ENCODE results near the gene NIPSNAP2.

DNA sequence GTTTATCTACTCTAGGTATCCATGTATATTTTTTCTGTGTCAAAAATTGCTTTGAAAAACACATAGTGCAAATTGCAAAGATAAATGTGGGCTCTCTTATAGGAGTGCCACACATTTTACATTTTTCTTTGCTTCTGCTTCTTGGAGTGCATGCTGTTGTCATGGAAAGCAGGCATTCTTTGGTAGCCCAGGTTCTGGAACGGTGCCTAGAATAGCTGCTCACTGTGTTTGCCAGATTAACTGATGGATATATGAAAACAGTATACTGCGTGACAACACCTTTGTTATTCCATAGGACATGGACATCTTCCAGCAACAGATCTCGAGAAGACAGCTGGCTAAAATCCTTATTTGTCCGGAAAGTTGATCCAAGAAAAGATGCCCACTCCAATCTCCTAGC lies 13.4 kb downstream of the NIPSNAP2 start:
- TF ChIP-seq EP300 (IDR thresholded peaks at IDR 0.05; ENCODE audit: borderline replicate concordance in 1 of 2, low read depth in 1 of 2, low read length in 1 of 2) (no peak), SIN3A (IDR thresholded peaks at IDR 0.05; ENCODE audit: borderline replicate concordance, low read depth, low read length) (no peak), JUND (IDR thresholded peaks at IDR 0.05) (no peak), NFIC (IDR thresholded peaks at IDR 0.05; ENCODE audit: borderline replicate concordance) (peak; percentile 17; the same call in 1 of the 2 replicates), EZH2phosphoT487 (IDR thresholded peaks at IDR 0.05; ENCODE audit: borderline replicate concordance, low read depth) (no peak), TCF12 (IDR thresholded peaks at IDR 0.05) (no peak)
- TF ChIP-seq, protein P1, sequence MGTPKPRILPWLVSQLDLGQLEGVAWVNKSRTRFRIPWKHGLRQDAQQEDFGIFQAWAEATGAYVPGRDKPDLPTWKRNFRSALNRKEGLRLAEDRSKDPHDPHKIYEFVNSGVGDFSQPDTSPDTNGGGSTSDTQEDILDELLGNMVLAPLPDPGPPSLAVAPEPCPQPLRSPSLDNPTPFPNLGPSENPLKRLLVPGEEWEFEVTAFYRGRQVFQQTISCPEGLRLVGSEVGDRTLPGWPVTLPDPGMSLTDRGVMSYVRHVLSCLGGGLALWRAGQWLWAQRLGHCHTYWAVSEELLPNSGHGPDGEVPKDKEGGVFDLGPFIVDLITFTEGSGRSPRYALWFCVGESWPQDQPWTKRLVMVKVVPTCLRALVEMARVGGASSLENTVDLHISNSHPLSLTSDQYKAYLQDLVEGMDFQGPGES (IDR thresholded peaks at IDR 0.05; ENCODE audit: low read depth, low read length), result no peak
- TF ChIP-seq, protein P2, sequence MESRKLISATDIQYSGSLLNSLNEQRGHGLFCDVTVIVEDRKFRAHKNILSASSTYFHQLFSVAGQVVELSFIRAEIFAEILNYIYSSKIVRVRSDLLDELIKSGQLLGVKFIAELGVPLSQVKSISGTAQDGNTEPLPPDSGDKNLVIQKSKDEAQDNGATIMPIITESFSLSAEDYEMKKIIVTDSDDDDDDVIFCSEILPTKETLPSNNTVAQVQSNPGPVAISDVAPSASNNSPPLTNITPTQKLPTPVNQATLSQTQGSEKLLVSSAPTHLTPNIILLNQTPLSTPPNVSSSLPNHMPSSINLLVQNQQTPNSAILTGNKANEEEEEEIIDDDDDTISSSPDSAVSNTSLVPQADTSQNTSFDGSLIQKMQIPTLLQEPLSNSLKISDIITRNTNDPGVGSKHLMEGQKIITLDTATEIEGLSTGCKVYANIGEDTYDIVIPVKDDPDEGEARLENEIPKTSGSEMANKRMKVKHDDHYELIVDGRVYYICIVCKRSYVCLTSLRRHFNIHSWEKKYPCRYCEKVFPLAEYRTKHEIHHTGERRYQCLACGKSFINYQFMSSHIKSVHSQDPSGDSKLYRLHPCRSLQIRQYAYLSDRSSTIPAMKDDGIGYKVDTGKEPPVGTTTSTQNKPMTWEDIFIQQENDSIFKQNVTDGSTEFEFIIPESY (IDR thresholded peaks at IDR 0.05; ENCODE audit: borderline replicate concordance, low read depth), result no peak
- TF ChIP-seq, protein P3, sequence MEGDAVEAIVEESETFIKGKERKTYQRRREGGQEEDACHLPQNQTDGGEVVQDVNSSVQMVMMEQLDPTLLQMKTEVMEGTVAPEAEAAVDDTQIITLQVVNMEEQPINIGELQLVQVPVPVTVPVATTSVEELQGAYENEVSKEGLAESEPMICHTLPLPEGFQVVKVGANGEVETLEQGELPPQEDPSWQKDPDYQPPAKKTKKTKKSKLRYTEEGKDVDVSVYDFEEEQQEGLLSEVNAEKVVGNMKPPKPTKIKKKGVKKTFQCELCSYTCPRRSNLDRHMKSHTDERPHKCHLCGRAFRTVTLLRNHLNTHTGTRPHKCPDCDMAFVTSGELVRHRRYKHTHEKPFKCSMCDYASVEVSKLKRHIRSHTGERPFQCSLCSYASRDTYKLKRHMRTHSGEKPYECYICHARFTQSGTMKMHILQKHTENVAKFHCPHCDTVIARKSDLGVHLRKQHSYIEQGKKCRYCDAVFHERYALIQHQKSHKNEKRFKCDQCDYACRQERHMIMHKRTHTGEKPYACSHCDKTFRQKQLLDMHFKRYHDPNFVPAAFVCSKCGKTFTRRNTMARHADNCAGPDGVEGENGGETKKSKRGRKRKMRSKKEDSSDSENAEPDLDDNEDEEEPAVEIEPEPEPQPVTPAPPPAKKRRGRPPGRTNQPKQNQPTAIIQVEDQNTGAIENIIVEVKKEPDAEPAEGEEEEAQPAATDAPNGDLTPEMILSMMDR (IDR thresholded peaks at IDR 0.05), result no peak
- TF ChIP-seq, protein P4, sequence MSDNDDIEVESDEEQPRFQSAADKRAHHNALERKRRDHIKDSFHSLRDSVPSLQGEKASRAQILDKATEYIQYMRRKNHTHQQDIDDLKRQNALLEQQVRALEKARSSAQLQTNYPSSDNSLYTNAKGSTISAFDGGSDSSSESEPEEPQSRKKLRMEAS (IDR thresholded peaks at IDR 0.05; ENCODE audit: low read depth), result no peak
